NCI-H2196 (cell line): ENCODE results near the gene C11orf97.
"Not testable (repeated sequence)": the region's sequence is repeated elsewhere in the genome, so short reads cannot be mapped to it uniquely, and the experiment has no call there.

Experiments
- DNase-seq: peaks from one replicate; lab custom pipeline; 2025; ENCODE audit not compliant: unreplicated experiment; lab: John Stamatoyannopoulos, UW

Gene C11orf97

GRCh38 chr11:94555752-94556329 is 43.6 kb downstream of the C11orf97 start:
- DNase-seq = not testable (repeated sequence)

GRCh38 chr11:94557421-94557820 is 45.2 kb downstream of the C11orf97 start:
- DNase-seq = no peak

- no peak for DNase-seq
Observed at GRCh38 chr11:94557992-94558391, 45.7 kb downstream of the C11orf97 start.

GRCh38 chr11:94558468-94558867 is 46.2 kb downstream of the C11orf97 start:
- DNase-seq = no peak

GRCh38 chr11:94558932-94559331 is 46.7 kb downstream of the C11orf97 start:
- DNase-seq = no peak

- no peak for DNase-seq
Observed at GRCh38 chr11:94559361-94559760, 47.1 kb downstream of the C11orf97 start.

- no peak for DNase-seq
Observed at GRCh38 chr11:94560834-94561233, 48.6 kb downstream of the C11orf97 start.

- no peak for DNase-seq
Observed at GRCh38 chr11:94563176-94563847, 51.1 kb downstream of the C11orf97 start.

- DNase-seq = no peak
Observed at GRCh38 chr11:94563848-94564467, 51.7 kb downstream of the C11orf97 start.

- DNase-seq = no peak
Observed at GRCh38 chr11:94567181-94567670, 55.0 kb downstream of the C11orf97 start, which contains the start of gene PIWIL4. TSS of gene PIWIL4 (plus strand) at chr11:94567368. CDS start at chr11:94567519, 151 bp downstream.

GRCh38 chr11:94568200-94568599 is 55.9 kb downstream of the C11orf97 start:
- no peak for DNase-seq

GRCh38 chr11:94568717-94569116 is 56.5 kb downstream of the C11orf97 start:
- DNase-seq = no peak

GRCh38 chr11:94572975-94573374 is 60.7 kb downstream of the C11orf97 start:
- DNase-seq = not testable (repeated sequence)

- DNase-seq = no peak
Observed at GRCh38 chr11:94574193-94574961, 62.1 kb downstream of the C11orf97 start.

- no peak for DNase-seq
Observed at GRCh38 chr11:94576306-94576705, 64.0 kb downstream of the C11orf97 start.

GRCh38 chr11:94577841-94578240 is 65.6 kb downstream of the C11orf97 start:
- no peak for DNase-seq
